ENCODE data around the gene KANSL1. TPM values are rescaled to one million over a fixed set of nuclear protein-coding genes. Genes with fewer than 3 reads are reported as not detected.
A peak's percentile ranks its signal among the peaks of the same experiment; 100 is the strongest.

Gene KANSL1
- total RNA-seq, 1 donor from 2014 or later: 99.8 TPM

- Histone ChIP-seq H4K20me1 (ENCODE audit: insufficient read depth, low read length) (peaks cover 36% of the 10 kb centered on the region), H2AFZ (ENCODE audit: low read depth, low read length) (peak overlapping the region; percentile 90), H3K36me3 (ENCODE audit: insufficient read depth, low read length) (no peaks in the 10 kb centered on the region), H3K9me3 (ENCODE audit: insufficient read depth, low read depth, low read length) (no peaks in the 10 kb centered on the region), H3K4me2 (ENCODE audit: low read length) (peak overlapping the region; percentile 81), H3K4me3 (ENCODE audit: insufficient read depth, low read depth, low read length) (peak overlapping the region; percentile 77), H3K4me1 (ENCODE audit: insufficient read depth, low read length) (peaks cover 9% of the 10 kb centered on the region), H3K27me3 (ENCODE audit: insufficient read depth, low read length) (no peaks in the 10 kb centered on the region), H3K27ac (ENCODE audit: low read depth, low read length) (peak overlapping the region; percentile 79), H3K9ac (ENCODE audit: low read length) (peak overlapping the region; percentile 88), H3K79me2 (ENCODE audit: insufficient read depth, low read length) (peaks cover 82% of the 10 kb centered on the region)
- H3K4me1 Mint-ChIP-seq (ENCODE audit: low read depth, unreplicated experiment): peaks cover 28% of the 10 kb centered on the region
- H3K27ac Mint-ChIP-seq (ENCODE audit: unreplicated experiment): peak overlapping the region; percentile 63
- FAIRE-seq: no peak
- peak; percentile 90 for DNase-seq (ENCODE audit: low read depth)
- peak overlapping the region; percentile 85 for H3K4me3 Mint-ChIP-seq (ENCODE audit: unreplicated experiment)
- H3K27me3 Mint-ChIP-seq (ENCODE audit: low read depth, unreplicated experiment): no peaks in the 10 kb centered on the region
- H3K9me3 Mint-ChIP-seq (ENCODE audit: unreplicated experiment): peaks cover 2% of the 10 kb centered on the region
- H3K36me3 Mint-ChIP-seq (ENCODE audit: low read depth, unreplicated experiment): peaks cover 7% of the 10 kb centered on the region
- TF ChIP-seq CTCF (IDR thresholded peaks at IDR 0.05; ENCODE audit: insufficient read depth, low read depth, low read length) (no peak), EZH2 (IDR thresholded peaks at IDR 0.05; ENCODE audit: insufficient read depth, low read length) (no peak)
Measured at GRCh38 chr17:46193626-46194392, 580 bp upstream of the KANSL1 start.

DNA sequence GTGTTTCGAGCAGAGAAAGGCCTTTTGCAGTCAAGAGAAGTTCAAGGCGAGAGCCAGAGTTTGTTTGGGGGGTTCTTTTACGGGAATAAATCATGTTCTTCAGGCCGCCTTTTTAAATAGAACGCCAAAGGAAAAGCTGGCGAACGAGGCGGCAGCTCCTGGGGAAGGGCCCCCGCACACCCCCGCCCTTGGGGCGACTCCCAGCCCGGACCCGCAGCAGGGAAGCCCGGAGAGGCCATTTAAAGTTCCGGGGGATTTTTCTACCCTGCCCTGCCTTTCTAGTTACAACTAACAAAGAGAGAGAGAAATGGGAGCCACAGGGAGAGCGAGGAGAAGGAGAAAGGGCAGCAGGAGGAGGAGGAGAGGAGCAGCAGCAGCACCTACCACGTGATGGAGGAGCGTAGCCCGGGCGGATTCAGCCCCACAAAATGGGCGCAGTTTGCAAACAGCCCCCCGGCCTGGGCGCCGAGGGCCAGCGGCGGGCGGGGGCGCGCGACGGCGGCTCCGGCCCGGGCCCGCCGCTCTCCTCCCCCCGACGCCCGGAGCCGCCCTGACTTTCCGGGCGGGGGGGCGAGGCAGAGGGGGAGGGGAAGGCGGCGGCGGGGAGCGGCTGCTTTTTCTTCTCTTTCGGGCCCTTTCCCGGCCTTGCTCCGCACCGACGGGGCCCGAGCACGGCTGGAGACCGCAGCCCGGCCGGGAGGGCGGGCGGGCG lies 634 bp downstream of the KANSL1 start:
- Histone ChIP-seq H3K4me3 (ENCODE audit: insufficient read depth, low read depth, low read length) (peak overlapping the region; percentile 93), H3K4me2 (ENCODE audit: low read length) (peak overlapping the region; percentile 84), H3K27ac (ENCODE audit: low read depth, low read length) (peak overlapping the region; percentile 92), H3K9ac (ENCODE audit: low read length) (peak overlapping the region; percentile 97), H4K20me1 (ENCODE audit: insufficient read depth, low read length) (peaks cover 48% of the 10 kb centered on the region), H3K36me3 (ENCODE audit: insufficient read depth, low read length) (no peaks in the 10 kb centered on the region), H3K9me3 (ENCODE audit: insufficient read depth, low read depth, low read length) (no peaks in the 10 kb centered on the region), H3K4me1 (ENCODE audit: insufficient read depth, low read length) (peaks cover 9% of the 10 kb centered on the region), H3K79me2 (ENCODE audit: insufficient read depth, low read length) (peaks cover 82% of the 10 kb centered on the region), H2AFZ (ENCODE audit: low read depth, low read length) (peak overlapping the region; percentile 47), H3K27me3 (ENCODE audit: insufficient read depth, low read length) (no peaks in the 10 kb centered on the region)
- H3K4me3 Mint-ChIP-seq (ENCODE audit: unreplicated experiment): peak overlapping the region; percentile 99
- peaks cover 6% of the 10 kb centered on the region for H3K36me3 Mint-ChIP-seq (ENCODE audit: low read depth, unreplicated experiment)
- TF ChIP-seq EZH2 (IDR thresholded peaks at IDR 0.05; ENCODE audit: insufficient read depth, low read length): no peak
- TF ChIP-seq CTCF (IDR thresholded peaks at IDR 0.05; ENCODE audit: insufficient read depth, low read depth, low read length): no peak
- peak overlapping the region; percentile 97 for H3K27ac Mint-ChIP-seq (ENCODE audit: unreplicated experiment)
- peaks cover 2% of the 10 kb centered on the region for H3K9me3 Mint-ChIP-seq (ENCODE audit: unreplicated experiment)
- H3K4me1 Mint-ChIP-seq (ENCODE audit: low read depth, unreplicated experiment): peaks cover 34% of the 10 kb centered on the region
- H3K27me3 Mint-ChIP-seq (ENCODE audit: low read depth, unreplicated experiment): no peaks in the 10 kb centered on the region
- DNase-seq (ENCODE audit: low read depth) (peak; percentile 60), FAIRE-seq (no peak)
